ENCODE measurements around the gene HIF3A. TPM values are rescaled to one million over a fixed set of nuclear protein-coding genes. Genes with fewer than 3 reads are reported as not detected.

HIF3A gene
- total RNA-seq, 1 experiment from 2014 or later: 0.98 TPM

DNA sequence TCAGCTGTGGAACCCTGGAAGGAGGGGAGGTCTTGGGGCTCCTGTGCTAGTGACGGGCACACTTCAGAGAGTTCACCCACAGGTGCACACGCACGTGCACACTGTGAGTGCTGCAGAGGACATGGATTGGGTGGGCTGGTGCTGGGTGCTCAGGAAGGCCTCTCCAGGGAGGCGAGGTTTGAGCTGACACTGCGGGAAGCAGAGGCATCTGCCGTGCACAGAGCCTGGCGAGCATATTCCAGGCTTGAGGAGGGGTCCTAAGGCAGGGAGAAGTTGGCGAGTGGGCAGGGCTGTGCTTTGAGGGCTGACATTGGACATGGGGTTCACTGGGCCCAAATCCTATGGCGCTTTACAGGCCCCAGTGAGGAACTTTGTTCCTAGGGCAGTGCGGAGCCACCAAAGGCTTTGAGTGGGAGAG, 90.9 kb downstream of the HIF3A start:
- intact Hi-C loops (cut with micrococcal nuclease): no loop called here
- no peak overlapping the region for H3K9ac ChIP-seq (ENCODE audit: low read length)
- ATAC-seq (no peak), DNase-seq (ENCODE audit: low read depth, low spot score) (no peak)
- H3K9me3 ChIP-seq (ENCODE audit: control insufficient read depth in 1 of 2, insufficient read depth in 1 of 2, low read depth in 1 of 2, low read length in 2 of 2): no peaks in the 10 kb centered on the region; a peak in 1 of 4 replicates
- ChIA-PET POLR2A (no interaction called here), CTCF (no interaction called here), RAD21 (ENCODE audit: low non-redundant PET in 1 of 2, low total read pairs in 2 of 2, uncharacterized antibody in 2 of 2, unreplicated experiment in 2 of 2) (no interaction called here)
- TF ChIP-seq YY1 (IDR thresholded peaks at IDR 0.05; ENCODE audit: extremely low read depth, insufficient replicate concordance, low read depth, low read length) (no peak), RAD21 (IDR thresholded peaks at IDR 0.05; ENCODE audit: low read depth) (no peak), EZH2phosphoT487 (IDR thresholded peaks at IDR 0.05; ENCODE audit: borderline replicate concordance) (no peak), ELF1 (IDR thresholded peaks at IDR 0.05; ENCODE audit: borderline replicate concordance, low read depth) (no peak), POLR2AphosphoS5 (IDR thresholded peaks at IDR 0.05; ENCODE audit: low read depth, low read length) (no peak), SRF (IDR thresholded peaks at IDR 0.05; ENCODE audit: low read depth) (no peak), JUND (IDR thresholded peaks at IDR 0.05) (no peak), ZFX (IDR thresholded peaks at IDR 0.05) (no peak), POLR2A (IDR thresholded peaks at IDR 0.05; ENCODE audit: borderline replicate concordance, extremely low read depth, insufficient read depth, insufficient read length) (no peak), CEBPB (IDR thresholded peaks at IDR 0.05; ENCODE audit: low read depth) (no peak), SP1 (IDR thresholded peaks at IDR 0.05; ENCODE audit: low read depth) (no peak), CBX3 (IDR thresholded peaks at IDR 0.05; ENCODE audit: low read depth) (no peak), EZH2 (IDR thresholded peaks at IDR 0.05) (no peak), SIN3A (IDR thresholded peaks at IDR 0.05; ENCODE audit: low read depth) (no peak), TCF7L2 (IDR thresholded peaks at IDR 0.05; ENCODE audit: borderline replicate concordance, extremely low read depth, insufficient read depth, insufficient read length) (no peak)
- TF ChIP-seq, protein P1, sequence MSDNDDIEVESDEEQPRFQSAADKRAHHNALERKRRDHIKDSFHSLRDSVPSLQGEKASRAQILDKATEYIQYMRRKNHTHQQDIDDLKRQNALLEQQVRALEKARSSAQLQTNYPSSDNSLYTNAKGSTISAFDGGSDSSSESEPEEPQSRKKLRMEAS (IDR thresholded peaks at IDR 0.05): no peak
- TF ChIP-seq, protein P2, sequence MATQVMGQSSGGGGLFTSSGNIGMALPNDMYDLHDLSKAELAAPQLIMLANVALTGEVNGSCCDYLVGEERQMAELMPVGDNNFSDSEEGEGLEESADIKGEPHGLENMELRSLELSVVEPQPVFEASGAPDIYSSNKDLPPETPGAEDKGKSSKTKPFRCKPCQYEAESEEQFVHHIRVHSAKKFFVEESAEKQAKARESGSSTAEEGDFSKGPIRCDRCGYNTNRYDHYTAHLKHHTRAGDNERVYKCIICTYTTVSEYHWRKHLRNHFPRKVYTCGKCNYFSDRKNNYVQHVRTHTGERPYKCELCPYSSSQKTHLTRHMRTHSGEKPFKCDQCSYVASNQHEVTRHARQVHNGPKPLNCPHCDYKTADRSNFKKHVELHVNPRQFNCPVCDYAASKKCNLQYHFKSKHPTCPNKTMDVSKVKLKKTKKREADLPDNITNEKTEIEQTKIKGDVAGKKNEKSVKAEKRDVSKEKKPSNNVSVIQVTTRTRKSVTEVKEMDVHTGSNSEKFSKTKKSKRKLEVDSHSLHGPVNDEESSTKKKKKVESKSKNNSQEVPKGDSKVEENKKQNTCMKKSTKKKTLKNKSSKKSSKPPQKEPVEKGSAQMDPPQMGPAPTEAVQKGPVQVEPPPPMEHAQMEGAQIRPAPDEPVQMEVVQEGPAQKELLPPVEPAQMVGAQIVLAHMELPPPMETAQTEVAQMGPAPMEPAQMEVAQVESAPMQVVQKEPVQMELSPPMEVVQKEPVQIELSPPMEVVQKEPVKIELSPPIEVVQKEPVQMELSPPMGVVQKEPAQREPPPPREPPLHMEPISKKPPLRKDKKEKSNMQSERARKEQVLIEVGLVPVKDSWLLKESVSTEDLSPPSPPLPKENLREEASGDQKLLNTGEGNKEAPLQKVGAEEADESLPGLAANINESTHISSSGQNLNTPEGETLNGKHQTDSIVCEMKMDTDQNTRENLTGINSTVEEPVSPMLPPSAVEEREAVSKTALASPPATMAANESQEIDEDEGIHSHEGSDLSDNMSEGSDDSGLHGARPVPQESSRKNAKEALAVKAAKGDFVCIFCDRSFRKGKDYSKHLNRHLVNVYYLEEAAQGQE (IDR thresholded peaks at IDR 0.05; ENCODE audit: low read depth): no peak
- TF ChIP-seq, protein P3, sequence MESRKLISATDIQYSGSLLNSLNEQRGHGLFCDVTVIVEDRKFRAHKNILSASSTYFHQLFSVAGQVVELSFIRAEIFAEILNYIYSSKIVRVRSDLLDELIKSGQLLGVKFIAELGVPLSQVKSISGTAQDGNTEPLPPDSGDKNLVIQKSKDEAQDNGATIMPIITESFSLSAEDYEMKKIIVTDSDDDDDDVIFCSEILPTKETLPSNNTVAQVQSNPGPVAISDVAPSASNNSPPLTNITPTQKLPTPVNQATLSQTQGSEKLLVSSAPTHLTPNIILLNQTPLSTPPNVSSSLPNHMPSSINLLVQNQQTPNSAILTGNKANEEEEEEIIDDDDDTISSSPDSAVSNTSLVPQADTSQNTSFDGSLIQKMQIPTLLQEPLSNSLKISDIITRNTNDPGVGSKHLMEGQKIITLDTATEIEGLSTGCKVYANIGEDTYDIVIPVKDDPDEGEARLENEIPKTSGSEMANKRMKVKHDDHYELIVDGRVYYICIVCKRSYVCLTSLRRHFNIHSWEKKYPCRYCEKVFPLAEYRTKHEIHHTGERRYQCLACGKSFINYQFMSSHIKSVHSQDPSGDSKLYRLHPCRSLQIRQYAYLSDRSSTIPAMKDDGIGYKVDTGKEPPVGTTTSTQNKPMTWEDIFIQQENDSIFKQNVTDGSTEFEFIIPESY (IDR thresholded peaks at IDR 0.05; ENCODE audit: extremely low read depth, insufficient replicate concordance, low read length): no peak
- TF ChIP-seq, protein P4, sequence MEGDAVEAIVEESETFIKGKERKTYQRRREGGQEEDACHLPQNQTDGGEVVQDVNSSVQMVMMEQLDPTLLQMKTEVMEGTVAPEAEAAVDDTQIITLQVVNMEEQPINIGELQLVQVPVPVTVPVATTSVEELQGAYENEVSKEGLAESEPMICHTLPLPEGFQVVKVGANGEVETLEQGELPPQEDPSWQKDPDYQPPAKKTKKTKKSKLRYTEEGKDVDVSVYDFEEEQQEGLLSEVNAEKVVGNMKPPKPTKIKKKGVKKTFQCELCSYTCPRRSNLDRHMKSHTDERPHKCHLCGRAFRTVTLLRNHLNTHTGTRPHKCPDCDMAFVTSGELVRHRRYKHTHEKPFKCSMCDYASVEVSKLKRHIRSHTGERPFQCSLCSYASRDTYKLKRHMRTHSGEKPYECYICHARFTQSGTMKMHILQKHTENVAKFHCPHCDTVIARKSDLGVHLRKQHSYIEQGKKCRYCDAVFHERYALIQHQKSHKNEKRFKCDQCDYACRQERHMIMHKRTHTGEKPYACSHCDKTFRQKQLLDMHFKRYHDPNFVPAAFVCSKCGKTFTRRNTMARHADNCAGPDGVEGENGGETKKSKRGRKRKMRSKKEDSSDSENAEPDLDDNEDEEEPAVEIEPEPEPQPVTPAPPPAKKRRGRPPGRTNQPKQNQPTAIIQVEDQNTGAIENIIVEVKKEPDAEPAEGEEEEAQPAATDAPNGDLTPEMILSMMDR (IDR thresholded peaks at IDR 0.05 in 2 of 3, conservative IDR thresholded peaks at IDR 0.05 in 1 of 3; ENCODE audit: borderline replicate concordance in 1 of 3, insufficient read depth in 1 of 3, low read depth in 2 of 3, low read length in 2 of 3): no peak
- no peaks in the 10 kb centered on the region for H3K27me3 ChIP-seq (ENCODE audit: insufficient read depth, low read length)
- H3K36me3 ChIP-seq (ENCODE audit: control insufficient read depth in 1 of 2, insufficient read depth in 2 of 2, low read length in 2 of 2): peaks cover 36 to 65% of the 10 kb centered on the region in 2 experiments
- H3K9me2 ChIP-seq (ENCODE audit: insufficient read depth): no peaks in the 10 kb centered on the region
- no TSS peak for BruUV-seq (replicated peaks)
- no peaks in the 10 kb centered on the region for H4K20me1 ChIP-seq (ENCODE audit: insufficient read depth)
- H3K27ac ChIP-seq (ENCODE audit: low read depth, low read length): no peak overlapping the region
- H3K4me1 ChIP-seq (ENCODE audit: control insufficient read depth in 1 of 2, insufficient read depth in 2 of 2, low read length in 2 of 2): no peaks in the 10 kb centered on the region
- H3K79me2 ChIP-seq (ENCODE audit: insufficient read depth, low read length): no peaks in the 10 kb centered on the region; the same call in 1 of the 2 replicates
- no peak overlapping the region for H3K4me3 ChIP-seq (replicated peaks in 1 of 2; ENCODE audit: low read depth in 1 of 2, low read length in 2 of 2)
- no peak overlapping the region for H3K4me2 ChIP-seq (ENCODE audit: low read length)
- no peak overlapping the region for H2AFZ ChIP-seq (ENCODE audit: low read depth, low read length, poor library complexity, severe bottlenecking)

All from HCT116 (cell line).